Right lobe of liver (tissue), 6 donors: ENCODE data around the gene GJC2. TPM values are rescaled to one million over a fixed set of nuclear protein-coding genes. Genes with fewer than 3 reads are reported as not detected.

Source experiments
- ATAC-seq, 4 donors: fragments of 200-7000 bp; cut with Tn5 transposase; one replicate each; pipeline ENCODE4 v1.9.1; 2020; ENCODE audit warnings: mild to moderate bottlenecking in 4 of 4, moderate library complexity in 4 of 4
- DNase-seq, 3 donors: peaks; one replicate each; pipeline ENCODE4 v3.0.0-alpha.2; 2020
- H3K27ac ChIP-seq, 3 donors: fragments of 200-600 bp; one replicate each; pipeline ENCODE4 v1.8.0; 2022
- H3K27me3 ChIP-seq, 2 donors: fragments of 200-600 bp; one replicate each; pipeline ENCODE4 v1.8.0; 2022
- H3K36me3 ChIP-seq, 4 donors: fragments of 200-600 bp; sonication (generic) in 1 of 4; one replicate each; pipeline versions ENCODE4 v1.5.1 to v1.8.0; 2017 to 2022; ENCODE audit warnings: control low read depth in 1 of 4
- H3K4me1 ChIP-seq, 4 donors: fragments of 200-600 bp; sonication (generic) in 1 of 4; one replicate each; pipeline versions ENCODE4 v1.5.1 to v1.8.0; 2017 to 2022; ENCODE audit warnings: control low read depth in 1 of 4
- H3K4me3 ChIP-seq, 3 donors: fragments of 200-600 bp; one replicate each; pipeline ENCODE4 v1.8.0; 2022
- H3K9me3 ChIP-seq, 4 donors: fragments of 200-600 bp; sonication (generic) in 1 of 4; one replicate each; pipeline versions ENCODE4 v1.5.1 to v1.8.0; 2017 to 2022; ENCODE audit warnings: control low read depth in 1 of 4
- CTCF ChIP-seq, 4 donors: fragments of 200-600 bp in 3 of 4; fragments of 450-650 bp in 1 of 4; IDR thresholded peaks; one replicate each; pipeline versions ENCODE4 v1.5.1 to v1.8.0; 2016 to 2022; ENCODE audit warnings: antibody characterized with exemption in 4 of 4, mild to moderate bottlenecking in 2 of 4
- POLR2A ChIP-seq: fragments of 450-650 bp; IDR thresholded peaks from one replicate; pipeline ENCODE4 v1.6.1; 2017; ENCODE audit warnings: antibody characterized with exemption, mild to moderate bottlenecking
- WGBS: methylation state at CpG from one replicate; pipeline ENCODE4 v1.1.6; 2018; ENCODE audit warnings: low coverage, low lambda C conversion rate; ENCODE audit not compliant: insufficient coverage; ENCODE audit errors: missing lambda C conversion rate; 5-methylcytosine and 5-hydroxymethylcytosine counted together
- intact Hi-C, 2 donors: fragments of 100-400 bp; cut with DNase I; formaldehyde crosslinking; loops; one replicate each; pipeline versions ENCODE4 v1.11.2 to v1.14.1; 2022
- total RNA-seq, 6 experiments: library from RNA; depleted of rRNA in 2 of 6; stranded (reverse); fragments of >200 nt in 2 of 6; fragmentation: NEBNext Ultra II Directional in 3 of 6; extraction: Animal tissue kit (Norgen Biotek cat#: 25700) in 3 of 6; gene quantifications; one replicate each; pipeline versions ENCODE4 v1.1.0 to v1.2.4, GENCODE V29; 2016 to 2023
- donor health status: DM: no; HTN: yes; CAD: no.
- donor health status: DM: no; HTN: no; CAD: no.
- donor health status: DM: no; HTN: no; CAD: no.
- donor health status: DM: no; HTN: yes; CAD: no.
- donor health status: DM: no; HTN: yes; CAD: no.

The GJC2 gene
- total RNA-seq, 6 experiments from 2014 or later, result 0.12 to 0.44 (median 0.16) TPM; not detected in 1

- Histone ChIP-seq H3K36me3 (no peaks in the 10 kb centered on the region), H3K4me3 (no peak overlapping the region), H3K27ac (peak overlapping the region in 2 of 3 donors; percentile 49 to 69), H3K27me3 (no peaks in the 10 kb centered on the region), H3K4me1 (peaks cover 0 to 12% (median 4%) of the 10 kb centered on the region in 4 donors), H3K9me3 (no peaks in the 10 kb centered on the region)
- ATAC-seq (no peak), DNase-seq (peak in 1 of 3 donors; percentile 60)
- no CpG with 5 or more reads among the region's 30 CpGs for WGBS
- TF ChIP-seq POLR2A (no peak), CTCF (IDR thresholded peaks at IDR 0.05) (no peak)
- intact Hi-C loops, result no loop called here
Observed at GRCh38 chr1:228163007-228163753, 13.4 kb downstream of the GJC2 start.

GRCh38 chr1:228163776-228164519 lies 14.2 kb downstream of the GJC2 start:
- peak overlapping the region in 2 of 3 donors; percentile 49 to 69 for H3K27ac ChIP-seq

GRCh38 chr1:228164561-228165371 lies 15.0 kb downstream of the GJC2 start:
- intact Hi-C loops, result no loop called here
- Histone ChIP-seq H3K27me3 (no peaks in the 10 kb centered on the region), H3K4me1 (peaks cover 0 to 12% (median 4%) of the 10 kb centered on the region in 4 donors), H3K36me3 (no peaks in the 10 kb centered on the region), H3K9me3 (no peaks in the 10 kb centered on the region), H3K27ac (peak overlapping the region; percentile 70 to 100 (median 86)), H3K4me3 (peak overlapping the region; percentile 52 to 67 (median 60))
- ATAC-seq (no peak), DNase-seq (peak in 1 of 3 donors; percentile 38)
- no peak for TF ChIP-seq POLR2A
- TF ChIP-seq CTCF (IDR thresholded peaks at IDR 0.05), result no peak
- WGBS, result 26% methylated on average over 8 of the region's 20 CpGs

More at GRCh38 chr1:228163776-228164519, 14.2 kb downstream of the GJC2 start:
- no peaks in the 10 kb centered on the region for H3K27me3 ChIP-seq
- intact Hi-C loops, result no loop called here
- WGBS, result 89% methylated on average over 5 of the region's 10 CpGs
- peaks cover 0 to 12% (median 4%) of the 10 kb centered on the region in 4 donors for H3K4me1 ChIP-seq
- no peak for TF ChIP-seq POLR2A
- no peak for TF ChIP-seq CTCF (IDR thresholded peaks at IDR 0.05)
- H3K36me3 ChIP-seq, result no peaks in the 10 kb centered on the region
- H3K4me3 ChIP-seq, result no peak overlapping the region
- H3K9me3 ChIP-seq, result no peaks in the 10 kb centered on the region
- DNase-seq (peak in 2 of 3 donors; percentile 22 to 47), ATAC-seq (no peak)
